Activated CD8-positive, alpha-beta memory T cell treated with anti-CD3 and anti-CD28 coated beads, Interleukin-2, amount 10 ng/mL, durations not matched to agents 7 days and 5 days (primary cell): ENCODE results near the gene COP1. TPM values are rescaled to one million over a fixed set of nuclear protein-coding genes. Genes with fewer than 3 reads are reported as not detected.
"Not testable (repeated sequence)": the region's sequence is repeated elsewhere in the genome, so short reads cannot be mapped to it uniquely, and the experiment has no call there.

Source experiments
- ATAC-seq: fragments of 150-1000 bp; cut with Tn5 transposase; one replicate; pipeline ENCODE4 v1.10.0; 2021; ENCODE audit warnings: moderate library complexity
- CTCF ChIA-PET: fragments of 350-600 bp; sonication (Branson Sonifier 250); formaldehyde crosslinking; loops from one replicate; lab custom pipeline; 2021; ENCODE audit warnings: antibody characterized with exemption; lab: Charles Lee
- DNase-seq: peaks from one replicate; pipeline ENCODE4 v3.0.0-alpha.2; 2020
- H3K27ac Mint-ChIP-seq: one replicate; pipeline ENCODE4 v1.8.0; 2021; ENCODE audit warnings: mild to moderate bottlenecking, mixed read lengths
- H3K27me3 Mint-ChIP-seq: one replicate; pipeline ENCODE4 v1.8.0; 2021; ENCODE audit warnings: mixed read lengths
- H3K36me3 Mint-ChIP-seq: one replicate; pipeline ENCODE4 v1.8.0; 2021; ENCODE audit warnings: mild to moderate bottlenecking, mixed read lengths
- H3K4me1 Mint-ChIP-seq: one replicate; pipeline ENCODE4 v1.8.0; 2021; ENCODE audit warnings: mixed read lengths
- H3K4me3 Mint-ChIP-seq: one replicate; pipeline ENCODE4 v1.8.0; 2021; ENCODE audit warnings: mild to moderate bottlenecking, moderate library complexity, mixed read lengths
- H3K9me3 Mint-ChIP-seq: one replicate; pipeline ENCODE4 v1.8.0; 2022; ENCODE audit warnings: low read depth, mixed read lengths
- total RNA-seq, 2 experiments: library from RNA; stranded (reverse); gene quantifications; one replicate each; pipeline ENCODE4 v1.2.3, GENCODE V29; 2021

The COP1 gene
- total RNA-seq, result 10 to 100 TPM; 37.5 to 47.8 TPM

DNA sequence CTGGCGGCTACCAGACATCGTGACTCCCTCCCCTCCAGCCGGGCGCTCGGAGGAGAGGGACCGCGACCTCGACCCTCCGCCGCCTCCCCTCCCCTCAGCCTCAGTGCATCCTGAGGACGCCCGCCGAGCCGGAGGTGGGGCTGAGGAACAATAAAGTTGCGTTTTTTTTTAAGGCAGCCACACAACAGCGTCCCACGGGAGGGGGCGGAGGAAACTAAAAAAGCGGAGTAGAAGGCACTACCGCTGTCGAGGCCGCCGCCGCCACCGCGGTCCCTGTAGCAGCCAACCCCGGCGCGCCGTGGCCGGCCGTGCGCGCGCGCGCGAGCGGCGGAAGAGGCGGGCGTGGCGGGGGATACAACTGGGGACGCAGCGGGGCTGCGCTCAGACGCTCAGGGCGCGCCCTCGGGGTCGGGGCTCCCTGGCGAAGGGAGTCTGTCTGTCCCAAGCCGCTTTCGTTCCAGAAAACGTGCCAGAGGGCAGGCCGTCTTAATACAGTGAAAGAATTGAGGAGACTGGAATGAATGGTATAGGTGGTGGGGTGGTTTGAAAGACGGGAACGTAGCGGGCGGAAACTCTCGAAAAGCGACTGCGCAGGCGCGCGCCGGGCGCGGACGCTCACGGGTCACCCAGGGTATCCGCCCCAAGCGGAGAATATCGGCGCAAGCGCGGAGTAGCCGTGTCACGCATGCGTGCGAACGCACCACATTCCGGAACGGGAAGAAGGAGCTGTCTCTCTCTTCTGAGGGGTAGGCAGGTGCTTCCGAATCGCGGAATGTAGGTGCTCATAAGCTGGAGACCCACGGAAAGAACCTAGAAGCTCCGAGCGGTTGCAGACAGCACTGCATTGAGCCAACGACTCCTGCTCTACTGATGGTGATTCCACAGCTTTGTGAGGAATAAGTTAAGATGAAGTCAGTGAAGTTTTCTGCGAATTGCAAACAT, at the start of gene COP1:
Gene COP1, minus strand, starts transcription at position 326 of the 942 bp plus-strand sequence. Its CDS starts 308 bp downstream, at position 18.
- Mint-ChIP-seq H3K4me3 (peak within 1 kb of the TSS; percentile 100), H3K4me1 (peaks cover 24% of the 10 kb centered on the region), H3K27me3 (no peaks in the 10 kb centered on the region), H3K27ac (peak within 1 kb of the TSS; percentile 99), H3K36me3 (peaks cover 17% of the 10 kb centered on the region), H3K9me3 (no peaks in the 10 kb centered on the region)
- DNase-seq (peak; percentile 98), ATAC-seq (peak; percentile 86)
- CTCF ChIA-PET, result interaction anchor here (0.7 to 1.3 kb wide), 3 partner anchors 22 to 87 kb away, joined by 3 to 4 read pairs (median 3); no protein-coding TSS in a partner anchor

DNA sequence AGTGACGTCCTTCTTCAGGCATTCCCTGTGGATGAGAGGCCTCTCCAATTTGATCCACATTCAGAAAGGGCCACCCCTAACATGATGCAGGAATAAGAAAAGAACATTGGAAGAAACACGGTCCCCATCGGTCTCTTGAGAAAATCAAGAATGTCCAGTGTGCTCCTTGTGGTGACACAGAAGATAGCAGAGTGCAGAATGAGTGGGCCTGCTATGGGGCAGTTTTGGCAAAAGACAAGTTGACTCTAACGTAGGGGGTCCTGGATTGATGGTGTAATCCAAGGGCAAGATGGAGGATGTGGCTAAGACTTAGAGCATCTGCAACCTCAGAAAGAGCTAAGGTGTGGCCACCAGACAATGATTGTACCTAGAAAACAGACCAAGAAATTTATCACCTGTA, 45.1 kb upstream of the COP1 start:
- ATAC-seq, result no peak
- no peak overlapping the region for H3K27ac Mint-ChIP-seq
- no peaks in the 10 kb centered on the region for H3K27me3 Mint-ChIP-seq
- no peaks in the 10 kb centered on the region for H3K36me3 Mint-ChIP-seq
- H3K9me3 Mint-ChIP-seq, result no peaks in the 10 kb centered on the region
- no peak overlapping the region for H3K4me3 Mint-ChIP-seq
- no peaks in the 10 kb centered on the region for H3K4me1 Mint-ChIP-seq
- CTCF ChIA-PET, result no interaction called here
- DNase-seq, result no peak

DNA sequence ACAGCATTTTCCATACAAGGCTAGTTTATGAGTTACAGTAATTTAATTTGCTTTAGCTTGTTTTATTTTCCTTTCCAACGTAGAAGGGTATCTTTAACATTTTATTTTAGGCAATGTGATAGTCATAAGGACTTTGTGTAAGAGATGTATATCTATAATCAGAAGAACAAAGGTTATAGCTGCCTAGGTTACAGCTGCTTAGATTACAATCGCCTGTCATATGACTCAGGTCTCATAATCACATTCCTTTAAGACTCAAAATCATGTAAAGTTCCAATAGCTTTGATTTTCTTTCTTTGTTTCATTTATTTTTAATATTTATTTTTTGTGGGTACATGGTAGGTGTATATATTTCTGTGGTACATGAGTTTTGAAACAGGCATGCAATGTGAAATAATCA, 37.8 kb upstream of the COP1 start:
- DNase-seq, result no peak
- CTCF ChIA-PET, result no interaction called here

DNA sequence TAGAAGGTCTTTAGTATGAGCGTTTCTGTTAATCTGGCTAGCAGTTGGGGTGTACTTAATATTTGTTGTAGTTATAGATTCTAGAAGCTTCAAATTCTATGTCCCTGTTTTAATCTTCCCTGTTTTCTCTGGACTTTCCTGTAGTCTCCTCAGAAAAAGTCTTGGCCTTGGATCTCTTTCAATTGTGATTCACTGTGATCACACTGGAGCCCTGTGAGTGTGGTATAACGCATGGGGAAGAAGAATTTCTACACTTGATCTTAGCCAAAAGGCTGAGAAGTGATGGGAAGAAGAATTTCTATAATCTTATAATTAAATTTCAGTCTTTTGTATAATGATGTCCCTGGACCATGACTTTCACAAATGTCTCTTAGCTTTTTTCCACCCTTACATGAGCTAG, 36.7 kb upstream of the COP1 start:
- Mint-ChIP-seq H3K36me3 (no peaks in the 10 kb centered on the region), H3K4me3 (no peak overlapping the region), H3K27ac (no peak overlapping the region), H3K27me3 (peaks cover 12% of the 10 kb centered on the region), H3K9me3 (peaks cover 3% of the 10 kb centered on the region), H3K4me1 (peaks cover 6% of the 10 kb centered on the region)
- CTCF ChIA-PET, result no interaction called here
- DNase-seq (no peak), ATAC-seq (no peak)

More for the DNA sequence above, 37.8 kb upstream of the COP1 start:
- ATAC-seq, result no peak
- Mint-ChIP-seq H3K9me3 (peaks cover 3% of the 10 kb centered on the region), H3K4me3 (no peak overlapping the region), H3K27ac (no peak overlapping the region), H3K27me3 (peaks cover 12% of the 10 kb centered on the region), H3K36me3 (no peaks in the 10 kb centered on the region), H3K4me1 (peaks cover 6% of the 10 kb centered on the region)

DNA sequence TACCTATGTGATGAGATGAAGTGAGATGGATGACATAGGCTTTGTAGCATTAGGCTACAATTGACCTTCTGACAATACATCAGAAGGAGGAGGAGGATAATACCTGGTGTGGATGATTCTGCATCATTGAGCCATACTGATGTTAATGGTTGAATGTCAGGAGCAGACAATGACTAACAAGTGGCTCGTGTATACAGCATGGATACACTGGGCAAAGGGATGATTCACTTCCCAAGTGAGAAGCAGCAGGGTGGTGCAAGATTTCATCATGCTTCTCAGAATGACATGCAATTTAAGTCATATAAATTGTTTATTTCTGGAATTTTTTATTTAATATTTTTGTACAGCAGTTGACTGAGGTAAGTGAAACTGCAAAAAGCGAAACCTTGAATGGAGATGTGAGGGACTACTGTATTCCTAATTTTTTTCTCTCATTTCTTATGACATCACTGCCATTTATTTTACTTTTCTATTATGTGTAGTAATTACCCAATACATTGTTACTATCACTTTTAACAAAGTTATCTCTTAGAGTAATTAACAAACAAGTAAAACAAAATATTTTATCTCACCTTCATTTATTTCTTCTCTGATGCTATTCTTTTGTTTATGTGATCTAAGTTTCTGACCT, 34.4 kb upstream of the COP1 start:
- DNase-seq, result no peak
- Mint-ChIP-seq H3K27ac (no peak overlapping the region), H3K27me3 (peaks cover 12% of the 10 kb centered on the region), H3K4me1 (peaks cover 6% of the 10 kb centered on the region), H3K4me3 (no peak overlapping the region), H3K9me3 (peaks cover 3% of the 10 kb centered on the region), H3K36me3 (no peaks in the 10 kb centered on the region)
- no peak for ATAC-seq
- CTCF ChIA-PET, result no interaction called here

DNA sequence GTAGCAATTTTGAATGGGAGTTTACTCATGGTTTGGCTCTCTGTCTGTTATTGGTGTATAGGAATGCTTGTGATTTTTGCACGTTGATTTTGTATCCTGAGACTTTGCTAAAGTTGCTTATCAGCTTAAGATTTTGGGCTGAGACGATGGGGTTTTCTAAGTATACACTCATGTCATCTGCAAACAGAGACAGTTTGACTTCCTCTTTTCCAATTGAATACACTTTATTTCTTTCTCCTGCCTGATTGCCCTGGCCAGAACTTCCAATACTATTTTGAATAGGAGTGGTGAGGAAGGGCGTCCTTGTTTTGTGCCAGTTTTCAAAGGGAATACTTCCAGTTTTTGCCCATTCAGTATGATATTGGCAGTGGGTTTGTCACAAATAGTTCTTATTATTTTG, 26.6 kb upstream of the COP1 start:
- not testable (repeated sequence) for ATAC-seq, H3K27me3 Mint-ChIP-seq

DNA sequence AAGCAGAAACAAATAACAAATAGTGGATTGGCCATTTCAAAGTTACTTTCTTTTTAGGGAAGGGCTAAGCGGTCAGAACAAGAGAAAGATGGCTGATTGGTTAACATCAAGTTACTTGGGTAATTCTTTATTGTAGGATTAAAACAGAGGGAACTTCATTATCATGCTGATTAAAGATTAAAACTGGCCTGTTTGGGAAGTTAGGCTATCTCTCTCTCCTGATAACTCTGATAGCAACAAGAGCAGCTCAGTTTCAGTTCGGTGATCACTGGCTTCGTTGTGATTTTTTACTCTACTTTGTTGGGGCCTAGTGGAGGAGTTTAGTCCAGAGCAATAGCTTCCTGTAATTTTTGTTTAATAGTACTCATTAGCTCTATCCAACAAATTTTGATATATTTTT, 20.5 kb upstream of the COP1 start:
- Mint-ChIP-seq H3K27me3 (no peaks in the 10 kb centered on the region), H3K9me3 (no peaks in the 10 kb centered on the region), H3K4me1 (no peaks in the 10 kb centered on the region), H3K4me3 (no peak overlapping the region), H3K36me3 (no peaks in the 10 kb centered on the region), H3K27ac (no peak overlapping the region)
- ATAC-seq (no peak), DNase-seq (no peak)
- CTCF ChIA-PET, result no interaction called here

More for the DNA sequence above, 26.6 kb upstream of the COP1 start:
- not testable (repeated sequence) for H3K4me3 Mint-ChIP-seq, H3K27ac Mint-ChIP-seq, H3K4me1 Mint-ChIP-seq, H3K36me3 Mint-ChIP-seq, DNase-seq, H3K9me3 Mint-ChIP-seq
- CTCF ChIA-PET, result interaction anchor here (0.9 kb wide), 1 partner anchor 9 kb away, joined by 3 read pairs; no protein-coding TSS in a partner anchor

DNA sequence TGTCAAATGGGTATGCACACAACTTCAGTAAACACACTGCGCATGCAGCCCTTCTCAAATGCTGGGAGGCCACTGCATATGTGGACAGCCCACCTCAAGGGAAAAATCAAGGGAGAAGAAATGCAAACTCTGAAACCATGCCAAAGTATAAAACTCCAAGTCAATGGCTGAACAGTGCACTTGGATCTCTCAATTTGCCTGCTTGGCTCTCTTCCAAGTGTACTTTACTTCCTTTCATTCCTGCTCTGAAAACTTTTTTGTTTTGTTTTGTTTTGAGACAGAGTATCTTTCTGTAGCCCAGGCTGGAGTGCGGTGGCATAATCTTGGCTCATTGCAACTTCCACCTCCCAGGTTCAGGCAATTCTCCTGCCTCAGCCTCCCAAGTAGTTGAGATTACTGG, 18.8 kb upstream of the COP1 start:
- no peaks in the 10 kb centered on the region for H3K36me3 Mint-ChIP-seq

DNA sequence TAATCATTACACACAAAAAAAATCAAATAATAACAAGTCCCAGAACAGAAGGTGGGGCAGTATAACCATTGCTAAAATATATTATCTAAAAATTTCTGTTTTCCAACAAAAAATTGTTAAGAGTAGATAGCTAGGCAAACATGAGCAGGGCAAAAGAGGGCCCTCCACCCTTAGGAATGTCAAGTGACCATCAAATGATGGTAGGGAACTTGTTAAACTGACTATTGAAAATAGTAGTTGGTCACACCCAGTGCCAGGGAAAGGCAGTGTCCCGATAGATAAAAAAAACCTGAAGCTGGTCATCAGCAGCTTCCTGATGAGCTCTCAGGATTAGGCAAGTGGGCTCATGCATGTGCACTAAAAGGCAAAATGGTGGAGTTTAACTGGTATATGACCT, 18.4 kb upstream of the COP1 start:
- ATAC-seq, result no peak

More for the DNA sequence above, 18.8 kb upstream of the COP1 start:
- CTCF ChIA-PET, result no interaction called here
- Mint-ChIP-seq H3K27ac (no peak overlapping the region), H3K4me3 (no peak overlapping the region), H3K27me3 (no peaks in the 10 kb centered on the region), H3K9me3 (no peaks in the 10 kb centered on the region), H3K4me1 (no peaks in the 10 kb centered on the region)
- DNase-seq (no peak), ATAC-seq (no peak)

DNA sequence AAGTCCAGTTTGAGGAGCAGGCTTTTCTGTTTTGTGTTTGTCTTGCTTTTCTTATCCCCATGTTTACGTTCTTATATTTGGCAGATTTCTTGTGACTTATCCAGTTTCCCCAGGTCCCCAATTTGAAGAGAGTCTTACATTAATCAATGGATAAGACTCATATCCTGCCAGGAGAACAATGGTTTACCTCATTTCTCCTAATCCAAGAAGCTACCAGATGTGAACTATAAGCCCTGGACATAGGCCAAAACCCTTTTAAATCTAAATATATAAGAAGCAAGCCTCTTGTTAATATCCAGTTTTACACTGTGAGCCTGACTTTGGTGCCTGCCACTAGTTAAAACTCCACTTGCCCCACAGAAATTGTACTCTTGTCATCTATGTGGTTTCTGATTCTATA, 15.1 kb upstream of the COP1 start:
- H3K9me3 Mint-ChIP-seq, result no peaks in the 10 kb centered on the region
- H3K36me3 Mint-ChIP-seq, result peaks cover 2% of the 10 kb centered on the region
- CTCF ChIA-PET, result no interaction called here
- no peak overlapping the region for H3K27ac Mint-ChIP-seq
- no peaks in the 10 kb centered on the region for H3K4me1 Mint-ChIP-seq
- no peak for DNase-seq
- no peak for ATAC-seq
- H3K4me3 Mint-ChIP-seq, result no peak overlapping the region
- peaks cover 4% of the 10 kb centered on the region for H3K27me3 Mint-ChIP-seq

More for the DNA sequence above, 18.4 kb upstream of the COP1 start:
- Mint-ChIP-seq H3K27me3 (no peaks in the 10 kb centered on the region), H3K27ac (no peak overlapping the region), H3K4me1 (no peaks in the 10 kb centered on the region), H3K9me3 (no peaks in the 10 kb centered on the region), H3K4me3 (no peak overlapping the region), H3K36me3 (no peaks in the 10 kb centered on the region)
- no peak for DNase-seq
- CTCF ChIA-PET, result no interaction called here

DNA sequence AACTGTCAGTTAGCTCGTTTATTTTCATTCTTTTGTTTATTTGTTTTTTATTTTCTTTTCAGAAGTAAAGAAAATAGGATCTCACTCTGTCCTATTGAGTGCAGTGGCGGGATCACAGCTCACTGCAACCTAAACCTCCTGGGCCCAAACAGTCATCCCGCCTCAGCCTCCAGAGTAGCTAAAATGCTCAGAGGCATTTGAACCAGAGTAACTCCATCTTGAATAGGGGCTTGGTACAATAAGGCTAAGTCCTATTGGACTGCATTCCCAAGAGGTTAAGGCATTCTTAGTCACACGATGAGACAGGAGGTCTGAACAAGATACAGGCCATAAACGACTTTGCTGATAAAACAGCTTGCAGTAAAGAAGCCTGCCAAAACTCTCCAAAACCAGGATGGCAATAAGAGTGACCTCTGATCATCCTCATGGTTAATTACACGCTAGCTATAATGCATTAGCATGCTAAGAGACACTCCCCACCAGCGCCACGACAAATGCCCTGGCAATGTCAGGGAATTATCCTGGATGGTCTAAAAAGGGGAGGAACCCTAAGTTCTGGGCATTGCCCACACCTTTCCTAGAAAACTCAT, 13.1 kb upstream of the COP1 start:
- no peak overlapping the region for H3K27ac Mint-ChIP-seq

DNA sequence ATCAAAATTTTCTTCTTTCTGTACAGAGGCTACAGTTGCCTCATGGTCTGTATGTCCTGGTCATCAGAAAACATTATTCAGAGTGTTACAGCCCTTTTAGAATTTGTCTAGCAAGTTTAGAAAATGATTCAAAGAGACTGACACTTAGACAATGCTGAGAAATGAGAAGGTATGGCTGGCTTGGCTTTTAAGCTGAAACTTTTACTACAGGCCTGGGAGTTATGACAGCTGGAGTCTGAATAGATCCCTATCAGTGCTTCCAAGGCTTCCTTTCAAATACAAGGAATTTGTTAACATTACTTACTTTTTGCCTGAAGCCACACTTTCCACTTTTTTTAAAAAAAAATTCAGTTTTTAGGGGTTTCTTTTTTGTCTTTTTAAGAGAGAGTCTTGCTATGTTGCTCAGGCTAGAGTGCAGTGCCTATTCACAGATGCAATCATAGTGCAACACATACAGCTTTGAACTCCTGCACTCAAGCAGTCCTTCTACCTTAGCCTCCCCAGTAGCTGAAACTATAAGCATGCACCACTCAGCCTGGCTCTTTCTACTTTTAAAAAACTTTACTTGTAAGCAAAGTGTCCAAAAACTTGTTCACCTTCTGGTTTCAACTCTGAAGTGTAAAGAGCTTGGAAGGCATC, 10.5 kb upstream of the COP1 start:
- CTCF ChIA-PET, result no interaction called here
- ATAC-seq, result no peak
- H3K27me3 Mint-ChIP-seq, result peaks cover 19% of the 10 kb centered on the region

More for the DNA sequence above, 13.1 kb upstream of the COP1 start:
- H3K27me3 Mint-ChIP-seq, result peaks cover 14% of the 10 kb centered on the region
- CTCF ChIA-PET, result no interaction called here
- no peaks in the 10 kb centered on the region for H3K9me3 Mint-ChIP-seq
- H3K36me3 Mint-ChIP-seq, result peaks cover 2% of the 10 kb centered on the region
- no peaks in the 10 kb centered on the region for H3K4me1 Mint-ChIP-seq
- H3K4me3 Mint-ChIP-seq, result no peak overlapping the region
- DNase-seq, result no peak
- no peak for ATAC-seq

DNA sequence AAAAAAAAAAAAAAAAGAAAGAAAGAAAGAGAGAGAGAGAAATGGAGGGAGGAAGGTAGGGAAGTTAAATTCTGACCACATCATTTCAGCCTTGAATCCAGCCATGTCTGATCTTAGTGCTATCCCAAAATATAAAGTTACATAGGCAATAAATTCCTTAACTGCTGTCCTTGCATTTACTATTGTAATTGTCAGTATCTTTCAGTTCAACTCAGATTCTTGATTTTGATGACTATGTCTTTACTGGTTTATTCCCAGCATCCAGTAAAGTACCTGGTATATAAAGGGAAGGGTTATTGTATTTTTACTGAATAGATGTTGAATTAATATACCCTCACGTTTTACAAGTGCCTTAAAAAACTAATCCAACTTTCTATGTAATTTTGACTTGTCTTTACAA, 8.9 kb upstream of the COP1 start:
- Mint-ChIP-seq H3K36me3 (peaks cover 2% of the 10 kb centered on the region), H3K9me3 (no peaks in the 10 kb centered on the region), H3K4me3 (no peak overlapping the region), H3K27me3 (peaks cover 19% of the 10 kb centered on the region), H3K4me1 (no peaks in the 10 kb centered on the region), H3K27ac (no peak overlapping the region)
- ATAC-seq (no peak), DNase-seq (no peak)
- CTCF ChIA-PET, result no interaction called here

More for the DNA sequence above, 10.5 kb upstream of the COP1 start:
- peaks cover 2% of the 10 kb centered on the region for H3K36me3 Mint-ChIP-seq
- H3K4me3 Mint-ChIP-seq, result no peak overlapping the region
- no peaks in the 10 kb centered on the region for H3K9me3 Mint-ChIP-seq
- no peak overlapping the region for H3K27ac Mint-ChIP-seq
- no peak for DNase-seq
- H3K4me1 Mint-ChIP-seq, result no peaks in the 10 kb centered on the region
